ENCODE data around the gene KCNK15.
"Not testable (repeated sequence)": the region's sequence is repeated elsewhere in the genome, so short reads cannot be mapped to it uniquely, and the experiment has no call there.

Gene KCNK15

GRCh38 chr20:44758247-44759101, 12.8 kb downstream of the KCNK15 start:
- no peak for DNase-seq (ENCODE audit: low read depth in 2 of 2)

- DNase-seq (ENCODE audit: low read depth in 2 of 2) = no peak
These were observed 13.9 kb downstream of the KCNK15 start for GRCh38 chr20:44759595-44759994.

- DNase-seq (ENCODE audit: low read depth in 2 of 2) = no peak
These were observed 15.8 kb downstream of the KCNK15 start for GRCh38 chr20:44761423-44761822.

- DNase-seq (ENCODE audit: low read depth in 2 of 2) = no peak
These were observed 16.9 kb downstream of the KCNK15 start for GRCh38 chr20:44762466-44763140.

- DNase-seq (ENCODE audit: low read depth in 2 of 2) = not testable (repeated sequence)
These were observed 18.1 kb downstream of the KCNK15 start for GRCh38 chr20:44763798-44764197.

GRCh38 chr20:44765091-44765490, 19.4 kb downstream of the KCNK15 start:
- DNase-seq (ENCODE audit: low read depth in 2 of 2) = no peak

- DNase-seq (ENCODE audit: low read depth in 2 of 2) = no peak
These were observed 20.2 kb downstream of the KCNK15 start for GRCh38 chr20:44765701-44766347.

GRCh38 chr20:44768256-44768655, 22.6 kb downstream of the KCNK15 start:
- DNase-seq (ENCODE audit: low read depth in 2 of 2) = no peak

- DNase-seq (ENCODE audit: low read depth in 2 of 2) = no peak
These were observed 23.3 kb downstream of the KCNK15 start for GRCh38 chr20:44768854-44769480.

- no peak for DNase-seq (ENCODE audit: low read depth in 2 of 2)
These were observed 23.8 kb downstream of the KCNK15 start for GRCh38 chr20:44769481-44769863.

GRCh38 chr20:44770484-44771171, 25.0 kb downstream of the KCNK15 start:
- no peak for DNase-seq (ENCODE audit: low read depth in 2 of 2)

GRCh38 chr20:44771172-44771535, 25.5 kb downstream of the KCNK15 start:
- no peak for DNase-seq (ENCODE audit: low read depth in 2 of 2)

GRCh38 chr20:44772636-44773035, 27.0 kb downstream of the KCNK15 start:
- no peak for DNase-seq (ENCODE audit: low read depth in 2 of 2)

- no peak for DNase-seq (ENCODE audit: low read depth in 2 of 2)
These were observed 27.6 kb downstream of the KCNK15 start for GRCh38 chr20:44773070-44773829.

GRCh38 chr20:44776980-44777379, 31.3 kb downstream of the KCNK15 start:
- DNase-seq (ENCODE audit: low read depth in 2 of 2) = no peak

- no peak for DNase-seq (ENCODE audit: low read depth in 2 of 2)
These were observed 34.6 kb downstream of the KCNK15 start for GRCh38 chr20:44780226-44780625.

- no peak for DNase-seq (ENCODE audit: low read depth in 2 of 2)
These were observed 35.5 kb downstream of the KCNK15 start for GRCh38 chr20:44781118-44781517.

- DNase-seq (ENCODE audit: low read depth in 2 of 2) = no peak
These were observed 36.1 kb downstream of the KCNK15 start for GRCh38 chr20:44781791-44782190.

- no peak for DNase-seq (ENCODE audit: low read depth in 2 of 2)
These were observed 39.0 kb downstream of the KCNK15 start for GRCh38 chr20:44784688-44785087.

GRCh38 chr20:44785768-44786167, 40.1 kb downstream of the KCNK15 start:
- DNase-seq (ENCODE audit: low read depth in 2 of 2) = no peak

- DNase-seq (ENCODE audit: low read depth in 2 of 2) = no peak
These were observed 41.6 kb downstream of the KCNK15 start for GRCh38 chr20:44787299-44787698.

Measured in stimulated activated CD8-positive, alpha-beta memory T cell treated with anti-CD3 and anti-CD28 coated beads, Interleukin-15, amount 100 ng/mL, for 48 hours (primary cell).